ENCODE results near the gene CFL1. TPM values are rescaled to one million over a fixed set of nuclear protein-coding genes. Genes with fewer than 3 reads are reported as not detected.
A peak's percentile ranks its signal among the peaks of the same experiment; 100 is the strongest.

The CFL1 gene
- total and polyA plus RNA-seq, 9 donors: 215 to 693 (median 476) TPM

- Histone ChIP-seq H3K9me3 (no peaks in the 10 kb centered on the region), H3K4me1 (ENCODE audit: insufficient read depth) (peaks cover 7% of the 10 kb centered on the region), H3K4me3 (no peak overlapping the region), H3K36me3 (no peaks in the 10 kb centered on the region), H3K27ac (no peak overlapping the region), H3K27me3 (no peaks in the 10 kb centered on the region)
- no peak for DNase-seq
- TF ChIP-seq EP300 (IDR thresholded peaks at IDR 0.05) (no peak), CTCF (IDR thresholded peaks at IDR 0.05) (no peak), POLR2A (IDR thresholded peaks at IDR 0.05) (no peak)
- WGBS, 3 donors: 84 to 94% (median 93%) methylated on average over 12 of the region's 12 CpGs
- intact Hi-C loops (cut with DNase I): loop anchor here in 2 of 4 donors (2.0 to 10.0 kb wide), 4 partner anchors 76 to 1229 kb away; partner anchors contain the start of genes SART1 (in 2 of the 2) and KDM2A (in 1 of the 2)
These were observed 28.0 kb upstream of the CFL1 start for GRCh38 chr11:65885808-65886536.

- Histone ChIP-seq H3K4me3 (no peak overlapping the region), H3K9me3 (no peaks in the 10 kb centered on the region), H3K36me3 (no peaks in the 10 kb centered on the region), H3K4me1 (ENCODE audit: insufficient read depth) (peaks cover 7% of the 10 kb centered on the region), H3K27ac (no peak overlapping the region), H3K27me3 (no peaks in the 10 kb centered on the region)
- WGBS, 3 donors: 84 to 90% (median 89%) methylated on average over 7 of the region's 7 CpGs
- no peak for DNase-seq
- no peak for TF ChIP-seq POLR2A (IDR thresholded peaks at IDR 0.05)
- TF ChIP-seq EP300 (IDR thresholded peaks at IDR 0.05): no peak
- TF ChIP-seq CTCF (IDR thresholded peaks at IDR 0.05): no peak
- intact Hi-C loops (cut with DNase I): loop anchor here in 2 of 4 donors (2.0 to 10.0 kb wide), 4 partner anchors 77 to 1230 kb away; partner anchors contain the start of genes SART1 (in 2 of the 2) and KDM2A (in 1 of the 2)
These were observed 27.3 kb upstream of the CFL1 start for GRCh38 chr11:65885231-65885630.

- H3K9me3 ChIP-seq: no peaks in the 10 kb centered on the region
- H3K36me3 ChIP-seq: no peaks in the 10 kb centered on the region
- TF ChIP-seq CTCF (IDR thresholded peaks at IDR 0.05): peak; percentile 92 to 99 (median 98)
- TF ChIP-seq POLR2A (IDR thresholded peaks at IDR 0.05): no peak
- intact Hi-C loops (cut with DNase I): loop anchor here (2.0 to 10.0 kb wide), 6 partner anchors 78 to 1230 kb away; partner anchors contain the start of genes SART1 (in 2 of the 4) and KDM2A (in 1 of the 4)
- peaks cover 3% of the 10 kb centered on the region for H3K4me1 ChIP-seq (ENCODE audit: insufficient read depth)
- no peak overlapping the region for H3K4me3 ChIP-seq
- peak; percentile 65 to 84 (median 77) for DNase-seq
- WGBS, 3 donors: 17 to 24% (median 19%) methylated on average over 9 of the region's 9 CpGs
- no peak overlapping the region for H3K27ac ChIP-seq
- H3K27me3 ChIP-seq: no peaks in the 10 kb centered on the region
These were observed 26.7 kb upstream of the CFL1 start for GRCh38 chr11:65884716-65885092.

GRCh38 chr11:65883786-65884715 is 26.1 kb upstream of the CFL1 start:
- H3K27me3 ChIP-seq: no peaks in the 10 kb centered on the region
- H3K9me3 ChIP-seq: no peaks in the 10 kb centered on the region
- TF ChIP-seq EP300 (IDR thresholded peaks at IDR 0.05): no peak
- TF ChIP-seq CTCF (IDR thresholded peaks at IDR 0.05): no peak
- no peak for TF ChIP-seq POLR2A (IDR thresholded peaks at IDR 0.05)
- DNase-seq: peak in 2 of 5 donors; percentile 16 to 43
- no peak overlapping the region for H3K4me3 ChIP-seq
- WGBS, 3 donors: 79 to 85% (median 79%) methylated on average over 23 to 28 of the region's 28 CpGs
- peaks cover 3% of the 10 kb centered on the region for H3K4me1 ChIP-seq (ENCODE audit: insufficient read depth)
- no peak overlapping the region for H3K27ac ChIP-seq
- intact Hi-C loops (cut with DNase I): loop anchor here (2.0 to 10.0 kb wide), 5 partner anchors 81 to 1231 kb away; partner anchors contain the start of genes KDM2A (in 1 of the 4) and SART1 (in 1 of the 4)
- no peaks in the 10 kb centered on the region for H3K36me3 ChIP-seq

All from ovary (tissue), 9 donors.